Uterus (tissue), 4 donors: ENCODE data around the gene SERPINA9. TPM values are rescaled to one million over a fixed set of nuclear protein-coding genes. Genes with fewer than 3 reads are reported as not detected.
"Not testable (repeated sequence)": the region's sequence is repeated elsewhere in the genome, so short reads cannot be mapped to it uniquely, and the experiment has no call there.

Experiments
- DNase-seq, 2 donors: peaks; one replicate each; pipeline ENCODE4 v3.0.0-alpha.2; 2019 to 2020
- H3K27ac ChIP-seq, 2 donors: fragments of 200-600 bp; sonication (generic); 1 replicate in 1 of 2; 2 replicates in 1 of 2; pipeline ENCODE4 v1.5.1; 2016 to 2018
- H3K27me3 ChIP-seq, 2 donors: fragments of 200-600 bp; sonication (generic); one replicate each; pipeline ENCODE4 v1.5.1; 2018 to 2019; ENCODE audit warnings: control low read depth in 1 of 2
- H3K36me3 ChIP-seq, 2 donors: fragments of 200-600 bp; sonication (generic); one replicate each; pipeline ENCODE4 v1.5.1; 2019; ENCODE audit warnings: control low read depth in 1 of 2
- H3K4me1 ChIP-seq, 2 donors: fragments of 200-600 bp; sonication (generic); one replicate each; pipeline ENCODE4 v1.5.1; 2018 to 2019; ENCODE audit warnings: control low read depth in 1 of 2
- H3K4me3 ChIP-seq, 2 donors: fragments of 200-600 bp; sonication (generic); 1 replicate in 1 of 2; 2 replicates in 1 of 2; pipeline ENCODE4 v1.5.1; 2018 to 2019; ENCODE audit warnings: mild to moderate bottlenecking in 1 of 2
- H3K9me3 ChIP-seq, 2 donors: fragments of 200-600 bp; sonication (generic); one replicate each; pipeline ENCODE4 v1.5.1; 2019; ENCODE audit warnings: control low read depth in 1 of 2
- POLR2A ChIP-seq, 2 donors: fragments of 450-650 bp; IDR thresholded peaks; one replicate each; pipeline ENCODE4 v1.6.1; 2016; ENCODE audit warnings: antibody characterized with exemption in 2 of 2, mild to moderate bottlenecking in 1 of 2, moderate library complexity in 1 of 2
- intact Hi-C: fragments of 100-400 bp; cut with DNase I; formaldehyde crosslinking; loops from one replicate; pipeline ENCODE4 v1.15.1; 2023; ENCODE audit warnings: low total_unique reads
- total RNA-seq, 4 donors: library from RNA; depleted of rRNA in 3 of 4; stranded (reverse); fragments of >200 nt in 3 of 4; gene quantifications; one replicate each; pipeline versions ENCODE4 v1.1.0 to v1.2.4, GENCODE V29; 2014 to 2023
- TF ChIP-seq, protein P1 (sequence below), 4 experiments: fragments of 200-600 bp in 2 of 4; fragments of 450-650 bp in 2 of 4; sonication (generic) in 2 of 4; IDR thresholded peaks; one replicate each; pipeline ENCODE4 v1.5.1; 2016 to 2019; ENCODE audit warnings: antibody characterized with exemption in 4 of 4, mild to moderate bottlenecking in 2 of 4, moderate library complexity in 1 of 4
- donor health status: DM: yes; HTN: yes; CAD: no.

Gene SERPINA9
- total RNA-seq, 4 donors from 2014 or later = not detected

DNA sequence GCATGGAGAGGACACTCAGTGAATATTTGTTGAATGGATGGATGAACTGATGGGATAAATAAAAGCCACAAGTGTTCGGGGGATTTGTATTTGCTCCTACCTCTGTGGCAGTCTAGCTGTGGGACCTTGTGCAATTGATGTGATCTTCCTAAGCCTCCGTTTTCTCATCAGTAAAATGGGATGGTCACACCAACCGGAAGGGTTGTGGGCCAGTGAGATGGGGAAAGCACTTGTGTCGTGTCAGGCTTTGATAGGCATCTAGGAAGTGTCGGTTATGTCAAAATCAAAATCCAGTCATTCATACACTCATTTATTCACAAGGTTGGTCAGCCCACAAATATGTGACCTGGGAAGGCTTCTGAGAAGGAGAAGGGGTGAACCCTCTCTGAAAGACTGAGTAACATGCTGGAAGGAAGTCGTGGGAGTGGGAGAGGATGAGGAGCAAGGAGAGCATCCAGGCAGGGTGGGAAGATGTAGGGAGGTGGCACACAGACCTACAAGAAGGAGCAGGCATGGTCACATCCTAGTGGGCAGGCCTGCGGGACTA lies 7.8 kb upstream of the SERPINA9 start:
- intact Hi-C loops = no loop called here
- Histone ChIP-seq H3K9me3 (peaks cover 0 to under 1% of the 10 kb centered on the region in 2 donors), H3K4me3 (no peak overlapping the region), H3K27me3 (no peaks in the 10 kb centered on the region), H3K4me1 (no peaks in the 10 kb centered on the region), H3K36me3 (no peaks in the 10 kb centered on the region), H3K27ac (no peak overlapping the region)
- TF ChIP-seq POLR2A (IDR thresholded peaks at IDR 0.05) = no peak
- TF ChIP-seq, protein P1, sequence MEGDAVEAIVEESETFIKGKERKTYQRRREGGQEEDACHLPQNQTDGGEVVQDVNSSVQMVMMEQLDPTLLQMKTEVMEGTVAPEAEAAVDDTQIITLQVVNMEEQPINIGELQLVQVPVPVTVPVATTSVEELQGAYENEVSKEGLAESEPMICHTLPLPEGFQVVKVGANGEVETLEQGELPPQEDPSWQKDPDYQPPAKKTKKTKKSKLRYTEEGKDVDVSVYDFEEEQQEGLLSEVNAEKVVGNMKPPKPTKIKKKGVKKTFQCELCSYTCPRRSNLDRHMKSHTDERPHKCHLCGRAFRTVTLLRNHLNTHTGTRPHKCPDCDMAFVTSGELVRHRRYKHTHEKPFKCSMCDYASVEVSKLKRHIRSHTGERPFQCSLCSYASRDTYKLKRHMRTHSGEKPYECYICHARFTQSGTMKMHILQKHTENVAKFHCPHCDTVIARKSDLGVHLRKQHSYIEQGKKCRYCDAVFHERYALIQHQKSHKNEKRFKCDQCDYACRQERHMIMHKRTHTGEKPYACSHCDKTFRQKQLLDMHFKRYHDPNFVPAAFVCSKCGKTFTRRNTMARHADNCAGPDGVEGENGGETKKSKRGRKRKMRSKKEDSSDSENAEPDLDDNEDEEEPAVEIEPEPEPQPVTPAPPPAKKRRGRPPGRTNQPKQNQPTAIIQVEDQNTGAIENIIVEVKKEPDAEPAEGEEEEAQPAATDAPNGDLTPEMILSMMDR (IDR thresholded peaks at IDR 0.05) = no peak
- DNase-seq = no peak

DNA sequence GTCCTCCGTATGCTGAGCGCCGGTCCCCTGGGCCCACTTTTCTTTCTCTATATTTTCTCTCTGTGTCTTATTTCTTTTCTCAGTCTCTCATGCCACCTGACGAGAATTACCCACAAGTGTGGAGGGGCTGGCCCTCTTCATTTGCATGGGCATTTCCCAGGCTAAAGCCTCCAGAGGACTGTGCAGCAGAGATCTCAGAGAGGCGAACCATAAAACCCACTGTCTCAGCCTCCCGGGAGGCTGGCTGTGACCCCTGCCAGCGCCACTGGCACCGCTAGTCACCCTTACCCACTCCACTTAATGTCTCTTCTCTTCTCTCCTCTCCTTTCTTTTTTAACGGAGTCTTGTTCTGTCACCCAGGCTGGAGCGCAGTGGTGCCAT lies 7.1 kb upstream of the SERPINA9 start:
- DNase-seq = no peak
- H3K4me1 ChIP-seq = no peaks in the 10 kb centered on the region
- no peak overlapping the region for H3K27ac ChIP-seq
- peaks cover 0 to 5% of the 10 kb centered on the region in 2 donors for H3K9me3 ChIP-seq
- intact Hi-C loops = no loop called here
- H3K27me3 ChIP-seq = no peaks in the 10 kb centered on the region
- no peak overlapping the region for H3K4me3 ChIP-seq
- no peaks in the 10 kb centered on the region for H3K36me3 ChIP-seq
- TF ChIP-seq, protein P1 (IDR thresholded peaks at IDR 0.05) = no peak
- no peak for TF ChIP-seq POLR2A (IDR thresholded peaks at IDR 0.05)

DNA sequence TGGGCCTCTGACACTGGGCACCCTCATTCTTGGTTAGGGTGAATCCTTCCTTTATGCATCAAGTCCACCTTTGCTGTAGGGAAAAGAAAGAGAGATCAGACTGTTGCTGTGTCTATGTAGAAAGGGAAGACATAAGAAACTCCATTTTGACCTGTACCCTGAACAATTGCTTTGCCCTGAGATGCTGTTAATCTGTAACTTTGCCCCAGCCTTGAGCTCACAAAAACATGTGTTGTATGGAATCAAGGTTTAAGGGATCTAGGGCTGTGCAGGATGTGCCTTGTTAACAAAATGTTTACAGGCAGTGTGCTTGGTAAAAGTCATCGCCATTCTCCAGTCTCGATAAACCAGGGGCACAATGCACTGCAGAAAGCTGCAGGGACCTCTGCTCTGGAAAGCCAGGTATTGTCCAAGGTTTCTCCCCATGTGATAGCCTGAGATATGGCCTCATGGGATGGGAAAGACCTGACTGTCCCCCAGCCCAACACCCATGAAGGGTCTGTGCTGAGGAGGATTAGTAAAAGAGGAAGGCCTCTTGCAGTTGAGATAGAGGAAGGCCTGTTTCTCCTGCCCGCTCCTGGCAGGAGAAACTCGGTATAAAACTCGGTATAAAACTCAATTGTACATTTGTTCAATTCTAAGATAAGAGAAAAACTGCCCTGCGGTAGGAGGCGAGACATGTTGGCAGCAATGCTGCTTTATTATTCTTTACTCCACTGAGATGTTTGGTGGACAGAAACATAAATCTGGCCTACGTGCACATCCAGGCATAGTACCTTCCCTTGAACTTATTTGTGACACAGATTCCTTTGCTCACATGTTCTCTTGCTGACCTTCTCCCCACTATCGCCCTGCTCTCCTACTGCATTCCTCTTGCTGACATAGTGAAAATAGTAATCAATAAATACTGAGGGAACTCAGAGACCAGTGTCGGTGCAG lies 6.4 kb upstream of the SERPINA9 start:
- intact Hi-C loops, H3K27ac ChIP-seq: not testable (repeated sequence)

DNA sequence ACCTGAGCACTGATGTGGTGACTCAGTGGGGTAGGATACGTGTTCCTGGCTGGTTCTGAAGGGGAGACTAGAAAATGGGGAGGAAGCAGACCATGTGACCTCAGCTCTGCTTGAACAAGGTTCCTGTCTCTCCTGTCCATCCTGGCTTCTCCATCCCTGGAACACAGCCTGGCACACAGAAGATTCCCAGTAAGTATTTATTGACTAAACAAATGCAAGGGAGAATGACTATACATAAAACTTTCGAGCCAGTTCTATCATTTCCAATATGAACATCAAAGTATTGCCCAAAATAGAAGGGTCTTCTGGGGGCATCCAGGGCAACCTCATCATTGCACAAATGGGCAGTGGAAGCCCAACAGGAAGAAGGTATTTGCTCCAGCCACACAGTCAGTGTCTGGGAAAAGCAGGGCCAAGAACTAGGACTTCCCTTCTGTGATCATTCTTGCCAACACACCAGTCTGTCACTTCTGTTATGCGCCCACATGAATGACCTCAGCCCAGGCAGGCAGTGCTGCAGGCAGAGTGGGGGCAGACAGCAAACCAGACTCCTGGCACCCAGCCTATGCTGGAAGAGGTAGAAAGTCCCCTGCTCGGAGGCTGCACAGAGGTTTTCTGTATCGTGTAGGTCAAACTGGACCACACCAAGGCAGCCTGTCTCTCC lies 5.6 kb upstream of the SERPINA9 start:
- intact Hi-C loops = no loop called here
- H3K9me3 ChIP-seq = peaks cover 0 to 7% of the 10 kb centered on the region in 2 donors
- H3K27ac ChIP-seq = no peak overlapping the region

More for the DNA sequence above, 6.4 kb upstream of the SERPINA9 start:
- not testable (repeated sequence) for H3K27me3 ChIP-seq, H3K36me3 ChIP-seq, H3K9me3 ChIP-seq, H3K4me3 ChIP-seq, DNase-seq, H3K4me1 ChIP-seq

DNA sequence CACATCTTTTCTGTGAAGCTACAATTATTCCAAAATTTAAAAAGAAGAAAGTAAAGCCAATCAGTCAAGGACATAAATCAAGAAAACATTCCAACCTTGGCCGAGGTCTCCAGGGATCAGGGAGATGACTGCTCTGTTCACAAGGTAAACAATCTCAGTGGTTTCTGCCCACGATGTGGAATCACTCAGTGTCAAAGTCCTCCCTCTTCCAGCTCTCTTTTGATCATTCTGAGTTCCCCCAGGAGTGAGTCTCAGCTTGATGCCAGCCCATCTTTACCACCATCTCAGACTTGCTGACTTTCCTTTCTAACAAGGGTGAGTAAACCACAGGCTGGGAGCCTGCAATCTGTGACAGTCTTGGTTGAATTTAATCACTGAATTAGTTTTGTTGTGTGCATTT lies 4.8 kb upstream of the SERPINA9 start:
- no peaks in the 10 kb centered on the region for H3K4me1 ChIP-seq

More for the DNA sequence above, 5.6 kb upstream of the SERPINA9 start:
- Histone ChIP-seq H3K27me3 (no peaks in the 10 kb centered on the region), H3K4me3 (no peak overlapping the region), H3K36me3 (no peaks in the 10 kb centered on the region), H3K4me1 (no peaks in the 10 kb centered on the region)
- TF ChIP-seq POLR2A (IDR thresholded peaks at IDR 0.05) = no peak
- TF ChIP-seq, protein P1 (IDR thresholded peaks at IDR 0.05) = no peak
- DNase-seq = no peak

More for the DNA sequence above, 4.8 kb upstream of the SERPINA9 start:
- Histone ChIP-seq H3K36me3 (no peaks in the 10 kb centered on the region), H3K27ac (no peak overlapping the region), H3K27me3 (no peaks in the 10 kb centered on the region), H3K9me3 (peaks cover 0 to 7% of the 10 kb centered on the region in 2 donors), H3K4me3 (no peak overlapping the region)
- intact Hi-C loops = no loop called here
- TF ChIP-seq, protein P1 (IDR thresholded peaks at IDR 0.05) = no peak
- TF ChIP-seq POLR2A (IDR thresholded peaks at IDR 0.05) = no peak
- no peak for DNase-seq
